Hepatocyte (in vitro differentiated cells): ENCODE measurements around the gene TVP23B.
"Not testable (repeated sequence)": the region's sequence is repeated elsewhere in the genome, so short reads cannot be mapped to it uniquely, and the experiment has no call there.

Experiments used
- CTCF ChIP-seq: fragments of 200-600 bp; sonication (generic); IDR thresholded peaks from 2 replicates; pipeline ENCODE4 v1.5.1; 2016; ENCODE audit warnings: antibody characterized with exemption, mild to moderate bottlenecking; ENCODE audit not compliant: poor library complexity
- EZH2 ChIP-seq: fragments of 200-600 bp; sonication (generic); IDR thresholded peaks from 2 replicates; pipeline ENCODE4 v1.6.1; 2016; ENCODE audit warnings: antibody characterized with exemption, mild to moderate bottlenecking, borderline replicate concordance

GRCh38 chr17:18760221-18760620 lies 20.8 kb upstream of the TVP23B start:
- TF ChIP-seq CTCF, EZH2: not testable (repeated sequence)
